HEK293 (cell line): ENCODE results near the gene NUP50.

Experiments
- SETDB1 ChIP-seq: IDR thresholded peaks from one replicate; pipeline ENCODE4 v1.6.1; 2017; ENCODE audit warnings: mild to moderate bottlenecking, low read length, moderate library complexity, mixed read lengths; ENCODE audit not compliant: insufficient read length
- YY1 ChIP-seq: fragments of 450-650 bp; formaldehyde crosslinking; IDR thresholded peaks from 2 replicates; pipeline ENCODE4 v1.5.1; 2018; ENCODE audit warnings: missing biosample characterization, missing genetic modification characterization
- ZNF48 ChIP-seq: fragments of 450-650 bp; formaldehyde crosslinking; IDR thresholded peaks from 2 replicates; pipeline ENCODE4 v1.5.1; 2016; ENCODE audit warnings: missing biosample characterization, missing genetic modification characterization
- ZNF776 ChIP-seq: fragments of 450-650 bp; formaldehyde crosslinking; IDR thresholded peaks from 2 replicates; pipeline ENCODE4 v1.5.0; 2017; ENCODE audit warnings: missing biosample characterization, missing genetic modification characterization, borderline replicate concordance
- TF ChIP-seq, protein P1 (sequence below): fragments of 450-650 bp; formaldehyde crosslinking; IDR thresholded peaks from 2 replicates; pipeline ENCODE4 v1.5.1; 2016; ENCODE audit warnings: missing biosample characterization, missing genetic modification characterization
- TF ChIP-seq, protein P2 (sequence below): sonication (generic); formaldehyde crosslinking; IDR thresholded peaks from 2 replicates; pipeline ENCODE4 v1.8.1; 2022; ENCODE audit warnings: mild to moderate bottlenecking, moderate library complexity, missing genetic modification reagents
- TF ChIP-seq, protein P3 (sequence below): fragments of 450-650 bp; formaldehyde crosslinking; IDR thresholded peaks from 2 replicates; pipeline ENCODE4 v1.5.1; 2016; ENCODE audit warnings: missing biosample characterization, missing genetic modification characterization

DNA sequence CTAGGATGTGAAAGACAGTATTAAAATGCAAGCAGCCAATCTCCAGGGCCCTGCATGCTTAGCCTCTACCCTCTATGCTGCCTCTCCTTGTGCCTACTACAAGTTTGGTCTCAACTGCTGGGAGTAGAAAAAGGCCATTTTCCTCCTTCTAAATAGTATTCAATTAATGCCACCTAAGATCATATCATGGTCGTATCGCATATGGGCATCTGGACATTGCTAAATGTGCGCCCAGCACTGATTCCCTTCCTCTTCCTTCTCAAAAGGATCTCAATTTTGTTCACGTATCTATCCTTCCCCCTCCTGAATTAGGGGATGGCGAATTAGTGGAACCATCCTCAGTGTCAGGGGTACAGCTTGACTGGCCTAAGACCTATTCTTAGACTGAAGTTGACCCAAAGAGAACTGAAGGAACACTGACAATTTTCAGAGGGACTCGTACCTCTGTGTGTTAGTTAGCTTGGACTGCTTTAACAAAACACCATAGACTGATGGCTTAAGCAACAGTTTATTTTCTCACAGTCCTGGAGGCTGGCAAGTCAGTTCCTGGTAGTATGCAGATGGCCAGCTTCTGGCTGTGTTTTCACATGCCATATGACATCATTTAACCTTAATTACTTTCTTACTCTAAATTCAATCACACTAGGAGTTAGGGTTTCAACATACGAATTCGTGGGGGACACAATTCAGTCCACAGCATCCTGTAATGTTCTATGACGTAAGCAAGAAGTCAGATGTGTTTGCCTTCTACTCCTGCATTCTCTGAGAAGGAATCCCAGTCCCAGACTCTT is 8.5 kb upstream of the NUP50 start:
- TF ChIP-seq YY1 (tag by site-specific recombination) (no peak), ZNF48 (tag by site-specific recombination) (no peak), ZNF776 (tag by site-specific recombination) (no peak), SETDB1 (no peak)
- TF ChIP-seq, protein P1, sequence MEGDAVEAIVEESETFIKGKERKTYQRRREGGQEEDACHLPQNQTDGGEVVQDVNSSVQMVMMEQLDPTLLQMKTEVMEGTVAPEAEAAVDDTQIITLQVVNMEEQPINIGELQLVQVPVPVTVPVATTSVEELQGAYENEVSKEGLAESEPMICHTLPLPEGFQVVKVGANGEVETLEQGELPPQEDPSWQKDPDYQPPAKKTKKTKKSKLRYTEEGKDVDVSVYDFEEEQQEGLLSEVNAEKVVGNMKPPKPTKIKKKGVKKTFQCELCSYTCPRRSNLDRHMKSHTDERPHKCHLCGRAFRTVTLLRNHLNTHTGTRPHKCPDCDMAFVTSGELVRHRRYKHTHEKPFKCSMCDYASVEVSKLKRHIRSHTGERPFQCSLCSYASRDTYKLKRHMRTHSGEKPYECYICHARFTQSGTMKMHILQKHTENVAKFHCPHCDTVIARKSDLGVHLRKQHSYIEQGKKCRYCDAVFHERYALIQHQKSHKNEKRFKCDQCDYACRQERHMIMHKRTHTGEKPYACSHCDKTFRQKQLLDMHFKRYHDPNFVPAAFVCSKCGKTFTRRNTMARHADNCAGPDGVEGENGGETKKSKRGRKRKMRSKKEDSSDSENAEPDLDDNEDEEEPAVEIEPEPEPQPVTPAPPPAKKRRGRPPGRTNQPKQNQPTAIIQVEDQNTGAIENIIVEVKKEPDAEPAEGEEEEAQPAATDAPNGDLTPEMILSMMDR (tag by site-specific recombination): no peak
- TF ChIP-seq, protein P2, sequence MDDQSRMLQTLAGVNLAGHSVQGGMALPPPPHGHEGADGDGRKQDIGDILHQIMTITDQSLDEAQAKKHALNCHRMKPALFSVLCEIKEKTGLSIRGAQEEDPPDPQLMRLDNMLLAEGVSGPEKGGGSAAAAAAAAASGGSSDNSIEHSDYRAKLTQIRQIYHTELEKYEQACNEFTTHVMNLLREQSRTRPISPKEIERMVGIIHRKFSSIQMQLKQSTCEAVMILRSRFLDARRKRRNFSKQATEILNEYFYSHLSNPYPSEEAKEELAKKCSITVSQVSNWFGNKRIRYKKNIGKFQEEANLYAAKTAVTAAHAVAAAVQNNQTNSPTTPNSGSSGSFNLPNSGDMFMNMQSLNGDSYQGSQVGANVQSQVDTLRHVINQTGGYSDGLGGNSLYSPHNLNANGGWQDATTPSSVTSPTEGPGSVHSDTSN (CRISPR knock-in tag): no peak
- TF ChIP-seq, protein P3, sequence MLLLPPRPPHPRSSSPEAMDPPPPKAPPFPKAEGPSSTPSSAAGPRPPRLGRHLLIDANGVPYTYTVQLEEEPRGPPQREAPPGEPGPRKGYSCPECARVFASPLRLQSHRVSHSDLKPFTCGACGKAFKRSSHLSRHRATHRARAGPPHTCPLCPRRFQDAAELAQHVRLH: no peak
